Gastrocnemius medialis (tissue), 4 donors: ENCODE results near the gene SULT1C2. TPM values are rescaled to one million over a fixed set of nuclear protein-coding genes. Genes with fewer than 3 reads are reported as not detected.

Experiments
- ATAC-seq, 2 donors: fragments of 150-250 bp; one replicate each; pipeline ENCODE4 v1.9.1; 2016
- DNase-seq, 2 donors: peaks; one replicate each; pipeline ENCODE4 v3.0.0-alpha.2; 2019
- H3K27ac ChIP-seq, 4 donors: fragments of 200-600 bp; sonication (generic); 1 replicate in 1 of 4; 2 replicates in 3 of 4; pipeline ENCODE4 v1.5.1; 2016 to 2018; ENCODE audit warnings: mild to moderate bottlenecking in 2 of 4, moderate library complexity in 1 of 4
- H3K27me3 ChIP-seq, 3 donors: fragments of 200-600 bp; sonication (generic) in 2 of 3; 1 replicate in 1 of 3; 2 replicates in 2 of 3; pipeline versions ENCODE4 v1.5.1 to v1.6.0; 2016 to 2019; ENCODE audit warnings: mild to moderate bottlenecking in 1 of 3, moderate library complexity in 1 of 3
- H3K36me3 ChIP-seq, 2 donors: fragments of 200-600 bp; sonication (generic) in 1 of 2; one replicate each; pipeline ENCODE4 v1.5.1; 2017 to 2018
- H3K4me1 ChIP-seq, 2 donors: fragments of 200-600 bp; sonication (generic) in 1 of 2; one replicate each; pipeline ENCODE4 v1.5.1; 2016 to 2017; ENCODE audit warnings: mild to moderate bottlenecking in 2 of 2
- H3K4me3 ChIP-seq, 4 donors: fragments of 200-600 bp; sonication (generic) in 3 of 4; 1 replicate in 1 of 4; 2 replicates in 3 of 4; pipeline ENCODE4 v1.5.1; 2016 to 2019; ENCODE audit warnings: mild to moderate bottlenecking in 2 of 4
- H3K9me3 ChIP-seq, 3 donors: fragments of 200-600 bp; sonication (generic) in 2 of 3; 1 replicate in 1 of 3; 2 replicates in 2 of 3; pipeline ENCODE4 v1.5.1; 2016 to 2019
- CTCF ChIP-seq, 5 experiments: fragments of 450-650 bp in 3 of 5; fragments of 200-600 bp in 2 of 5; sonication (generic) in 2 of 5; IDR thresholded peaks in 4 of 5; conservative IDR thresholded peaks in 1 of 5; 1 replicate in 4 of 5; 2 replicates in 1 of 5; pipeline ENCODE4 v1.5.1; 2016 to 2019; ENCODE audit warnings: antibody characterized with exemption in 5 of 5, mild to moderate bottlenecking in 3 of 5, moderate library complexity in 3 of 5
- POLR2A ChIP-seq, 2 donors: fragments of 450-650 bp; IDR thresholded peaks; one replicate each; pipeline ENCODE4 v1.6.1; 2017; ENCODE audit warnings: antibody characterized with exemption in 2 of 2, mild to moderate bottlenecking in 2 of 2, moderate library complexity in 2 of 2
- in situ Hi-C, 4 donors: fragments of 200-750 bp; cut with MboI; loops; one replicate each; pipeline versions ENCODE4 v1.15.0 to v1.8.0; 2017; ENCODE audit warnings: low sequenced_read_pairs in 4 of 4
- intact Hi-C: fragments of 100-400 bp; cut with DNase I; formaldehyde crosslinking; loops from one replicate; pipeline ENCODE4 v1.15.1; 2023; ENCODE audit warnings: low total_unique reads
- total RNA-seq, 4 donors: library from RNA; depleted of rRNA; stranded (reverse); fragments of >200 nt; gene quantifications; one replicate each; pipeline versions ENCODE4 v1.1.0 to v1.2.3, GENCODE V29; 2016

The SULT1C2 gene
- total RNA-seq, 4 donors from 2014 or later = 0.10 to 3.2 TPM; not detected in 2

GRCh38 chr2:108293850-108294249 lies 5.2 kb downstream of the SULT1C2 start:
- Histone ChIP-seq H3K4me1 (no peaks in the 10 kb centered on the region), H3K9me3 (no peaks in the 10 kb centered on the region), H3K4me3 (no peak overlapping the region), H3K36me3 (no peaks in the 10 kb centered on the region), H3K27me3 (no peaks in the 10 kb centered on the region), H3K27ac (no peak overlapping the region)
- intact Hi-C loops (no loop called here), in situ Hi-C loops (no loop called here)
- no peak for TF ChIP-seq POLR2A (IDR thresholded peaks at IDR 0.05)
- no peak for TF ChIP-seq CTCF (IDR thresholded peaks at IDR 0.05 in 4 of 5, conservative IDR thresholded peaks at IDR 0.05 in 1 of 5)
- no peak for ATAC-seq
- no peak for DNase-seq

- DNase-seq = no peak
- Histone ChIP-seq H3K36me3 (no peaks in the 10 kb centered on the region), H3K9me3 (no peaks in the 10 kb centered on the region), H3K27ac (no peak overlapping the region), H3K4me1 (no peaks in the 10 kb centered on the region), H3K27me3 (no peaks in the 10 kb centered on the region), H3K4me3 (no peak overlapping the region)
- in situ Hi-C loops = no loop called here
- ATAC-seq = no peak
- no peak for TF ChIP-seq CTCF (IDR thresholded peaks at IDR 0.05 in 4 of 5, conservative IDR thresholded peaks at IDR 0.05 in 1 of 5)
- intact Hi-C loops = no loop called here
Measured at GRCh38 chr2:108297436-108298141, 8.9 kb downstream of the SULT1C2 start.

GRCh38 chr2:108301558-108301957 lies 12.9 kb downstream of the SULT1C2 start:
- no peak for ATAC-seq
- TF ChIP-seq POLR2A (IDR thresholded peaks at IDR 0.05) (no peak), CTCF (IDR thresholded peaks at IDR 0.05 in 4 of 5, conservative IDR thresholded peaks at IDR 0.05 in 1 of 5) (no peak)
- intact Hi-C loops = no loop called here

GRCh38 chr2:108304975-108305374 lies 16.3 kb downstream of the SULT1C2 start:
- intact Hi-C loops = no loop called here
- Histone ChIP-seq H3K9me3 (no peaks in the 10 kb centered on the region), H3K4me3 (no peak overlapping the region), H3K36me3 (no peaks in the 10 kb centered on the region), H3K27ac (no peak overlapping the region), H3K4me1 (no peaks in the 10 kb centered on the region), H3K27me3 (no peaks in the 10 kb centered on the region)
- DNase-seq (no peak), ATAC-seq (no peak)
- TF ChIP-seq POLR2A (IDR thresholded peaks at IDR 0.05) = no peak
- no peak for TF ChIP-seq CTCF (IDR thresholded peaks at IDR 0.05 in 4 of 5, conservative IDR thresholded peaks at IDR 0.05 in 1 of 5)
- in situ Hi-C loops = no loop called here

More at GRCh38 chr2:108301558-108301957, 12.9 kb downstream of the SULT1C2 start:
- Histone ChIP-seq H3K4me3 (no peak overlapping the region), H3K9me3 (no peaks in the 10 kb centered on the region), H3K4me1 (no peaks in the 10 kb centered on the region), H3K27me3 (no peaks in the 10 kb centered on the region), H3K27ac (no peak overlapping the region), H3K36me3 (no peaks in the 10 kb centered on the region)
- in situ Hi-C loops = no loop called here
- DNase-seq = no peak

- no peak overlapping the region for H3K4me3 ChIP-seq
- no peaks in the 10 kb centered on the region for H3K4me1 ChIP-seq
- no peak for ATAC-seq
- no peak overlapping the region for H3K27ac ChIP-seq
- intact Hi-C loops (no loop called here), in situ Hi-C loops (no loop called here)
- no peak for DNase-seq
- no peaks in the 10 kb centered on the region for H3K9me3 ChIP-seq
- no peaks in the 10 kb centered on the region for H3K27me3 ChIP-seq
- TF ChIP-seq CTCF (IDR thresholded peaks at IDR 0.05 in 4 of 5, conservative IDR thresholded peaks at IDR 0.05 in 1 of 5) (no peak), POLR2A (IDR thresholded peaks at IDR 0.05) (no peak)
- H3K36me3 ChIP-seq = no peaks in the 10 kb centered on the region
Measured at GRCh38 chr2:108305901-108306300, 17.2 kb downstream of the SULT1C2 start.
